GM11168 (cell line): ENCODE measurements around the gene EGFR.

Experiments
- in situ Hi-C: fragments of 300-500 bp; cut with MboI; formaldehyde crosslinking; loops from one replicate; pipeline ENCODE4 v1.12.0; 2022; ENCODE audit warnings: low sequenced_read_pairs; ENCODE audit not compliant: unreplicated experiment

Gene EGFR

GRCh38 chr7:55224810-55225209 lies 206.0 kb downstream of the EGFR start:
- in situ Hi-C loops: no loop called here

GRCh38 chr7:55230014-55230413 lies 211.2 kb downstream of the EGFR start:
- in situ Hi-C loops: no loop called here

GRCh38 chr7:55231736-55232280 lies 213.0 kb downstream of the EGFR start:
- in situ Hi-C loops: no loop called here

- in situ Hi-C loops: no loop called here
These were observed 214.2 kb downstream of the EGFR start for GRCh38 chr7:55233001-55233400.

GRCh38 chr7:55234408-55234807 lies 215.6 kb downstream of the EGFR start:
- in situ Hi-C loops: no loop called here

- in situ Hi-C loops: no loop called here
These were observed 216.3 kb downstream of the EGFR start for GRCh38 chr7:55235115-55235514.

- in situ Hi-C loops: no loop called here
These were observed 217.0 kb downstream of the EGFR start for GRCh38 chr7:55235801-55236200.

- in situ Hi-C loops: no loop called here
These were observed 217.7 kb downstream of the EGFR start for GRCh38 chr7:55236476-55236875.

- in situ Hi-C loops: no loop called here
These were observed 218.5 kb downstream of the EGFR start for GRCh38 chr7:55237156-55237893.

- in situ Hi-C loops: no loop called here
These were observed 220.6 kb downstream of the EGFR start for GRCh38 chr7:55239406-55239805.

- in situ Hi-C loops: no loop called here
These were observed 221.8 kb downstream of the EGFR start for GRCh38 chr7:55240418-55241142.

GRCh38 chr7:55241958-55242357 lies 223.1 kb downstream of the EGFR start:
- in situ Hi-C loops: no loop called here

- in situ Hi-C loops: no loop called here
These were observed 223.8 kb downstream of the EGFR start for GRCh38 chr7:55242613-55243012.

GRCh38 chr7:55244006-55244745 lies 225.4 kb downstream of the EGFR start:
- in situ Hi-C loops: no loop called here

- in situ Hi-C loops: no loop called here
These were observed 226.5 kb downstream of the EGFR start for GRCh38 chr7:55245271-55245723.

GRCh38 chr7:55246171-55246570 lies 227.4 kb downstream of the EGFR start:
- in situ Hi-C loops: no loop called here

- in situ Hi-C loops: no loop called here
These were observed 228.6 kb downstream of the EGFR start for GRCh38 chr7:55247428-55247827.

- in situ Hi-C loops: no loop called here
These were observed 229.7 kb downstream of the EGFR start for GRCh38 chr7:55248526-55248925.

GRCh38 chr7:55249332-55249731 lies 230.5 kb downstream of the EGFR start:
- in situ Hi-C loops: no loop called here

GRCh38 chr7:55250313-55250712 lies 231.5 kb downstream of the EGFR start:
- in situ Hi-C loops: loop anchor here (5.0 kb wide), 1 partner anchor 478 kb away; no protein-coding TSS in a partner anchor

GRCh38 chr7:55251313-55251712 lies 232.5 kb downstream of the EGFR start:
- in situ Hi-C loops: loop anchor here (5.0 kb wide), 1 partner anchor 479 kb away; no protein-coding TSS in a partner anchor
